NCI-H748 (cell line): ENCODE measurements around the gene IQGAP2.
"Not testable (repeated sequence)": the region's sequence is repeated elsewhere in the genome, so short reads cannot be mapped to it uniquely, and the experiment has no call there.

Experiments used
- DNase-seq: peaks from one replicate; lab custom pipeline; 2025; ENCODE audit not compliant: unreplicated experiment; lab: John Stamatoyannopoulos, UW

IQGAP2 gene

DNA sequence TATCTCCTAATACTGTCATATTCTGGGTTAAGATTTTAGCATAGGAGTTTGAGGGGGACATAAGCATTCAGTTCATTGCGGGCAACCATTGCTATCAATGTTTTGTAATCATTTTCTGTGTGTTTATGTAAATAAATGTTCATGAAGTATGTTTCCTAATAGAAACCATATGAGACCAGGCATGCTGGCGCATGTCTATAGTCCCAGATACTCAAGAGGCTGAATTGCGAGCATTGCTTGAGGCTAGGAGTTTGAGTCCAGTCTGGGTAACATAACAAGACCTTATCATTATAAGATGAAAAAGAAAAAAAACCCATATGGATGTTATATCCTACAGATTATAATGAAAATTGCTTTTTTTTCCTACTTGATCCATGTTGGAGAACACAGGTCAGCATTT, 129.0 kb downstream of the IQGAP2 start:
- no peak for DNase-seq

DNA sequence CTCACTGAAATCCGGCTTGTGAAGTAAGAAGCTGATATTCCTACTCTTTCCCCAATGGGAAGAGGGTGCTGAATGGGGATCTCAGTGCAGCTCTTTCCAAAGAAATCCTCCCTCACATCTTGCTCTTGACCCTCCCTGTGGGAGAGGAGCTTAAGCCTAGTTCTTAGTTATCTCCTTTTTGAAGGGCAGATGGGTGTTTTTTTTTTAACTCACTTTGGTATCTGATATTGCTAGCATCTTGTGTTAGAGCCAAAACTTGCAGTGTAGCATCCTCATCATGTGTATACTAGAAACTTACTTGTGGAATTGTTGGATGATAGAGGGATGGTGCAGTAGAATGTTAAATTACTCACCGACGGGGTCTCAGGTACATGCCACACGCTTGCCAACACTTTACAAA, 129.9 kb downstream of the IQGAP2 start:
- DNase-seq = no peak

DNA sequence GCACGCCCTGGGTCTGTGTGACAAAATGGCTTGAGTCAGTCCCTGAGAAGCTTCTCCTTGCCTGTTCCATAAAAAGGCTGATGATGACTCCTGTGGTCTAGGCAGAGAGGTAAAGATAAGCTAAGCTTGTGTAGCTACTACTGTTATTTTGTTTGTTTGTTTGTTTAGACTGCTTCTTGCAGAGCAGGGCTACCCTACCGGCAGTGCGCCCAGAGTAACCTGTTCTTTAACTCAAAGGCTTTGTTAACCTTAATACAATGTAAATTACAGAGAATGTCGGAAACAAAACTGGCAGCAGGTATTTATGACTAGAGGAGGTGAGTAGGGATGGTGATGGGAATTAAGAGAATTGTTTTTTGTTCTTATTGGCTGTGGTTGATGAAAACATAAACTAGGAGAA, 132.5 kb downstream of the IQGAP2 start:
- no peak for DNase-seq

DNA sequence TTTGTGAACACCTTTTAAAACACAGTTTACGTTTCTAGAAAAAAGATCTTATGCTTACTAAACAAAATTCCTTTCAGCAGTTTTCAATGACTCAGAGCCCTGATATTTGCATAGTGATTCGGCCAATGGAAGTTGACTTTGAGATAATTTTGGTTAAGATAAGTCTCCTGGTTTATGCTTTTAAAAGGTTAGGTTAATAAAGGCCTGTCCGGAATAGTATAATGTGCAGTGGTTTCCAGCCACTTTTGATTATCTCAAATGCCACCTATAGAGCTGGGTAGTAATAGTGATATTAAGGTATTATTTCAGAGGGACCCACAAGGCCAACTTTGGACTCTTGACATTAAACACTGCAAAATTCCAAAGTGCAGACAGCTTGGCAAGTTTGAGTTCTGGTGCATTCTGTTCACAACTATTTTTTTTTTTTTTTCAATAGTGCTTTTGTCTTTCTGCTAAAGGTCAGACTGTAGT, 134.0 kb downstream of the IQGAP2 start:
- DNase-seq = no peak

DNA sequence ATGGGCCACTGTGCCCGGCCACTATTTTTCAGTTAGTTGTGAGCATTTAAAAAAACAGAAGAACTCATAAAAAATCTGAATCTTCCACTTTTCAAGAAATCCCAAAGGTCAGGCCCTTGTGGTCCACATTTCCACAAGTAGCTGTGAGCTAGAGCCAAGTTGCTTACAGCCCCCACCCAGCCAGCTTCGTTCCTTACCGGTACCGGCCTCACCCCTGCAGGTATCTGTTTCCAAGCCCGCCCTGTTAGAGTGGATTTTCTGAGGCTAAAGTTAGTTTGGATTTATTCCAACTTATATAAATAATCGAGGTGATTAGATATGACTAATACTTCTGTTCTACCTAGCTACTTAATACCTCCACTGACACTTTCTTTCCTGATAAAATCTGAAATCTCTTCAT, 139.2 kb downstream of the IQGAP2 start:
- no peak for DNase-seq

DNA sequence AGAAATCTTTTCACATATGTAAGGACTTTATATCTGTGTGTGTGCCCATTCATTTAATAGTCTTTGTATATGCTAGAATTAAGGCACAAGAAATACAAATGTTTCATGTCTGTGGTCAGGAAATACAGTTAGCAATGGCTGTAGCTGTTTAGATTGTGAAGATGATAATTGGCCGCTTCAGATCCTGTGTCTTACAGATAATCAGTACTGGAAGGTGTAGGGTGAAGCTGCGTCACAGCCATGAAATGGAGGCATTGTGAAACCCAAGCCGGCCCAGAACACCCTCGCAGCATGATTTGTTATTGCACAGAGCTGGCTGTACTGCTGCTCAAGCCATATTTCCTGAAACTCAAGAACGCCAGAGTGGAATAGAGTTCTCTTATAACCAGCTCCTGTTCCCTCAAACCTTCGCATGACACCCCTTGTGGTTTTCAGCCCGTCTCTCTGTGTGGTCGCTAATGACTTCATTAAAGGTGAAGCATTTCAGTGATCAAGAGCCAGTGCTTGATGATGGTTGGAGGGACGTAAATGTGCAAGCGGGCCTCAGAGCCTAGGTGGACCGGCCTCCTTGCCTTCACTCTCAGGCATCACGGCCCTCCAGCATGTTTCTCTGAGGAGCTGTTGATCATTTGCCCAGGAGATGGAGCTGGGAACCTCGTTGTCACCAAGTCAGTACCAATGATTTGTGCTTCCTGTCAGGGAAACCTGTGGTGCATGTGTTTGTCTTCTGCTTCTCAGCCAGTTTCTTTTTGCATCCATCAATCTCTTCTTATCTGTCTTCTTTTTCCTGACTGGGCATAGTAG, 140.0 kb downstream of the IQGAP2 start:
- no peak for DNase-seq

DNA sequence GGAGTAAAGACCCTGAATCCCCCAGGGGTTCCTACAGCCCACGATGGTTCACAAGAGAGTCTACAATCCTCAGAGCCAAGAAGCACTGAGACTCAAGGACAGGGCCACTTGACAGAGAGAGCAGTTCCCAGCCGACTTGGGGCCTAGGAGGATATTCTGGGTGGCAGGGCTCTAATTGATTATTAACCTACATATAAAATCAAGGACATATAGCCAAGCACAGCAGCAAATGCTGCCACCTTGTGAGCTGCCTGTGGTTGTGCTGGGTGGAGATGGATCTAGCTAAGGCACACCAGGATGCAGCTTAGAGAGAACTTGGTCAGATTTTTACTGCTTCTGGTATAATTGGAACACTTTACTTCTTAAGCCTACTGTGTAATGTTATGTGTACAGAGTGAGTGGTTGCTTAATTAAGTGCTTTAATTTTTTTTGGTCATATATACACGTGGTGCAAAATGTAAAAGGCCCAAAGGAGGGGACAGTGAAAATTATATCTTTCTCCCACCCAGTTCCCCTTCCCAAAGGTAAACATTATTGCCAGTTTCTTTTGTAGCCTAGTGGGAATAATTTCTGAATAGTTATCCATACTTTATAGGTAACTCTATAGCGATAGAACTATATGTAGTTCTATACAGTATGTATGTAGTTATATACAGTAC, 141.3 kb downstream of the IQGAP2 start:
- DNase-seq = peak; percentile 55

DNA sequence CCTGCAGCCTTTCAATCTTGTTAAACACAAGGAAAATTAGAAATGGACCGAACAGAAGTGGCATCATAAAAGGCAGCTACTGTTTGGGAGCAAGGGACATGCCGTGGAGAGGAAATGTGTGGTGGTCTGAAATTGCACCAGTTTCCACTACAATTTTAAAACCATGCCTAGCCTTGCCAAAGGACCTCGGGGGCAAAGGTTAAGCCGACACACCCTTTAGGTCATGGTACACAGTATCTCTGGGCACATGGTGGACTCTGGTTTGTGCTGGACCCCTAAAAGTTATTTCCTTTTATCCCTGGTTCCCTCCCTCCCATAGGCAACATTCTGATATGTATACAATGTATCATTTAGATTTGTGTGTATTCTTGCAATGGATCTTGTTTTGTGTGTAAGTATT, 142.1 kb downstream of the IQGAP2 start:
- no peak for DNase-seq

DNA sequence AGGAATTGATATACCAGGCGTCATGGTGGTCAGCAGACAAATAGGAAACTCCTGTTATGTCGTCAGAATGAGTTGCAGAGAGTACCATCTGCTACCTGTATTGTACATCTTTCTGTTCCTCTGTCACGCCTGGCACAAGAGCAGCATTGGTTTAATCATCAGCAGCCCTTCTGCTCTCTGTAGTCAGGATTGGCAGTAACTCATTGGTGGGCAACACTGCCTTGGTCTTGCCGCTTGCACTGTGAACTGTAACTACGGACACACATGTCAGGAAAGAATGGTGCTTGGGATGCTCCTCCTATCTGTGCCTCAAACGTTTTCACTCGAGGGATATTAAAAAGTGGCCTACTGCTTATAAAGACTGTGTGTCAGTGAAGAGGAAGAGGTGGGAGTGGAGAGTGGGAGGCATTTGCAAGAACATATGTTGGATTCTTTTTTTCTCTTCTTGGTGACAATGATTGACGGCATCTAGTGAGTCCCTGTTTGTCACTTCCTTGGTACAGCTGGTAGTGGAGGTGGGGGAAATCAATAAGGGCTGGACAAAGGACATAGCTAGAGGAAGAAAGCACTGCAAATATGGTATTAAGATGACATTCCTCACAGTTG, 143.5 kb downstream of the IQGAP2 start:
- peak; percentile 11 for DNase-seq

DNA sequence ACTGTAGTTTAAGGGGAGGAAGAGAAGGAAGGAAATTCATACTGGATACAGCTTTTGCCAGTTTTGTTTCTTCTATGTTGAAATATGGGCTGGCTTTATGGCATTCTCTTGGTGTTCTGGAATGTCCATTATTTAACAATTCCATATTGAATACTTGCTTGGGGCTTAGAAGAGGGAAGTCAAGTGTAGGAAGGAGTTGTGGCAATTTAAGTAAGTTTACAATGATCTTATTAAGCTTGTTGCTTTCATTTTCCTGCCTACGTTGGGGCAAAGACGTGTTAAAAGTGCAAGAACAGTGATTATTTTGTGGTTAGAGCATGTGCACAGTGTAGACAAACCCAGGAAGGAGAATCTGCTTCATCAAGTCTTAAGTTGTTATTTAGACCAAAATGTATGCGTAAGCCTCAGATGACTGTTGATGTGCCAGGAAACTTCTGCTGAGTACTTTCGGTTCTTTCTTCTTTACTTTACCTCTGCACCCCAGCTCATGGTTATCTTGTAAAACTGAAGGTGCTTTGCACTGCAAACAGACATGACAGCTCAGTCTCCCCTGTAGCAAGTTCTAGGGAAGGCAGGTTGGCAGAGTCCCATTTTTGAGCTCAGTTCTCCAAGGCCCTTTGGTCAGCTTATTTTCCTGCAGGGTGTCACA, 144.3 kb downstream of the IQGAP2 start:
- no peak for DNase-seq

DNA sequence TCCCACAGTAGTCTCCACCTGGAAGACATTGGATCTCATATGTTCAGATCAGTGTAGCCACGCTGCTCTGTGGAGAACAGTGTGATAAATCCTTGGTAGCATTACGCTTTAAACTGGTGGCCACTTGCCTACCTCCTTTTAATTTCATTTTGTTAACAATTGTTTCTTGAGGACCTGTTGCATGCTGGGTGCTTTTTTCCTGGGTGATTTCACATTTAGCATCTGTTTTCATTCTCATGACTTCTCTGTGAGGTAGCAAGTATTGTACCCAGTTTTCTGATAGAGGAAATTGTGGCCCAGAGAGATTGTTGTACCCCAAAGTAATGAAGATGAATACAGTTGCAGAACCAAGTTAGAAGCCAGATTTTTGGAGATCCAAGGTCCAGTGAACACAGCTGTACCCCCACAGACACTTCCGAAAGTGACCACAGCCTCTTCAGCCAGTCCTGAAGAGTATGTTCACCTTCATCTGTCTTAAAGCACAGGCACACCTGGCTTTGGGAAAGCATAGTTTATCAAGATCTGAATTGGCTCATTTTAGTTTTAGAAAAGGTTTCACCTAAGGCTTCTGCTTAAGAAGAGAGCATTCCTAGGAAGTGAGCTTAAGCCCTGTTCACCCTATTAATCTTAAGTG, 144.9 kb downstream of the IQGAP2 start:
- no peak for DNase-seq

DNA sequence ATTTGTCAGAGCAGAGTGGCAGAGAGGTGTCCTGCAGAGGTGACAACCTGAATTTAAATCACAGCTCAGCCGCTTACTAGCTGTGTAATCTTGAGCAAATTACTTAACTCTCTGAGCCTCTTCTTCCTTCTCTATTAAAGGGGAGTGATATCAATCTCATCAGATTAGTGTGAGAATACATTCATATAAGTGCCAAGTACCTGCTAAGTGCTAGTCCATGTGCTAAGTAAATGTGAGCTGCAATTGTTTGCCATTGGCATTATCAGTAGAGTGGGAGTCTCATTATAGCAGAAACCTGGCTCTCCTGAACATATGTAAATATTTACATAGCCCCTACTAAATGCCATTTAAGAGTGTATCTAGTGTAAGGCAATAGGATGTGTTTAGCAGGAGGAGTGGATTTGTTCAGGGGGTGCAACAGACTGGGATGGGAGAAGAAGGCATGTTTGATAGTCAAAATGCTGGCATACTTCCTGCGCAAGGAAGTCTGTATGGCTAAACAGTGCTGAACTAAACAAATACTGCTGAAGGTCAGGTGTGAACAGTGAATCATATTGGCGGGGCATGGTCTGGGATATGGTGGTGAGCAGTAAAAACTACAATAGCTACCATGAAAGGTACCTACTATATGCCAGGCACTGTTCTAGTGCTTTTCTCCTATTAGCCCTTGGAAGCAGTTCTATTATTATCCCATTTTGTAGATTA, 145.6 kb downstream of the IQGAP2 start:
- DNase-seq = peak; percentile 97

DNA sequence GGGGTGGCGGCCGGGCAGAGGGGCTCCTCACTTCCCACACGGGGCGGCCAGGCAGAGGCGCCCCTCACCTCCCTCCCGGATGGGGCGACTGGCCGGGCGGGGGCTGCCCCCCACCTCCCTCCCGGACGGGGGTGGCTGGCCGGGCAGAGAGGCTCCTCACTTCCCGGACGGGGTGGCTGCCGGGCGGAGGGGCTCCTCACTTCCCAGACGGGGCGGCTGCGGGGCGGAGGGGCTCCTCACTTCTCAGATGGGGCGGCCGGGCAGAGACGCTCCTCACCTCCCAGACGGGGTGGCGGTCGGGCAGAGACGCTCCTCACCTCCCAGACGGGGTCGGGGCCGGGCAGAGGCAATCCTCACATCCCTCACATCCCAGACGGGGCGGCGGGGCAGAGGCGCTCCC, 147.8 kb downstream of the IQGAP2 start:
- DNase-seq = not testable (repeated sequence)

DNA sequence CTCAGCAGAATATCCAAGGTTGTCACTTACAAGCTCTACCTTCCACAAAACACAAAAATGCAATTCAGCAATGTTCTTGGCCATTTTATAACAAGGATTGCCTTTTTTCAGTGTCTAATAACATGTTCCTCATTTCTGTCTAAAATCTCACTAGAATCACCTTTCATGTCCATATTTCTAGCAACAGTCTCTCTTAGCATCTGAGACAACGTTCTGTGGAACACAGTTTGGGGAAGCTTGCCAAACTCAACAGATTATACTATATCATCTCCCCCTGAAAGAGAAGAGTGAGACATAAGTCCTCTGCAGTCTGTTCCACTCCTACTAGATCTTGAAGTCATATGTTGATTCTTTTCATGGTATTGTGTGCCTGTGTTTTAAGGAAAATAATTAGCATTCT, 149.5 kb downstream of the IQGAP2 start:
- no peak for DNase-seq

DNA sequence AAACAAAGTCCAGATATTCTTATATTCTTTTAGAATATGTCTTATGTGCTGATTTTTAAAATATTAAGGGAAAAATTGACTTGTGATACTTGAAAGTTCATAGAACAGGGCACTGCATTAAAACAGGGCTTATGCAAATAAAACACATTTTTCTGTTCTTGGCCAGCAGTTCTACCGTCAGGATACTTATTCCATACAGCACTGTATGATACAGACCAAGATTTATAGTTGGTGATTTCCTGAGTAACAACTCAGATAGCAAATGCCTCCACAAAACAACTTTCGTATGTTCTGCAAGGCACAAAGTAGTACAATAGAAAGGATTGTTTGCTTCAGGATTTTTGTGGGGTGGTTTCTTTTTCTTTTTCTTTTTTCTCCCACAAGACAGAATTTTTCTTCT, 150.2 kb downstream of the IQGAP2 start:
- no peak for DNase-seq

DNA sequence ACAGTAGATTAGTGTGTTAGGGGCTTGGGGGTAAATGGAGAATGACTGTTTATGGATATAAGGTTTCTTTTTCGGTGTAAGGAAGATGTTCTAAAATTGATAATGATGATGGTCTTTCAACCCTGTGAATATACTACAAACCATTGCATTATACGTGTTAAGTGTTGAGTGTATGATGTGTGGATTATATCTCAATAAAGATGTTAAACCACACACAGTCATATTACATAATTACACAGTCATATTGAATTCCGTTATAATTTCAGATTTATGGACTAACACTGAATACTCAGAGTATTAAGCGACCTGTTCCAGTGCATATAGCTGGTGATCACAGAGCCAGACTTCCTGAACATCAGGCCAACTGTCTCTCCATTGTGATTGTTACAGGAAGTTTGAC, 152.0 kb downstream of the IQGAP2 start:
- DNase-seq = no peak

DNA sequence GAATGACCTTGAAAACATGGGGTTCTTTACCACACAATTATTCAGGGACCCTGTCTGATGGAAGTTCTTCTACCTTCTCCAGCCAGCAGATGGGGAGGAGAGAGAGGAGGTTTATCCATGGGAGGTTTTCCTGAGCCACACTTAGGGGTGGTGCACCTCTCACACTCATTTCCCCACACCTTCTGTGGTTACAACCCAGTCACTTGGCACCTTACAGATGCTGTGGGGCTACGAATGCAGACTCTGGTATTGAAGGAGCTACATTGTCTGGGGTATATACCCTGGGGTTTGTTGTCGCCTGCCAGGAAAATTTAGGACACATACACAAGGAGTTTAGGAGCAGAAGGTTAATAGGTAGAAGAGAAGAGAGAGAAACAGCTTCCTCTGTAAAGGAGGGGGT, 152.6 kb downstream of the IQGAP2 start:
- DNase-seq = no peak

DNA sequence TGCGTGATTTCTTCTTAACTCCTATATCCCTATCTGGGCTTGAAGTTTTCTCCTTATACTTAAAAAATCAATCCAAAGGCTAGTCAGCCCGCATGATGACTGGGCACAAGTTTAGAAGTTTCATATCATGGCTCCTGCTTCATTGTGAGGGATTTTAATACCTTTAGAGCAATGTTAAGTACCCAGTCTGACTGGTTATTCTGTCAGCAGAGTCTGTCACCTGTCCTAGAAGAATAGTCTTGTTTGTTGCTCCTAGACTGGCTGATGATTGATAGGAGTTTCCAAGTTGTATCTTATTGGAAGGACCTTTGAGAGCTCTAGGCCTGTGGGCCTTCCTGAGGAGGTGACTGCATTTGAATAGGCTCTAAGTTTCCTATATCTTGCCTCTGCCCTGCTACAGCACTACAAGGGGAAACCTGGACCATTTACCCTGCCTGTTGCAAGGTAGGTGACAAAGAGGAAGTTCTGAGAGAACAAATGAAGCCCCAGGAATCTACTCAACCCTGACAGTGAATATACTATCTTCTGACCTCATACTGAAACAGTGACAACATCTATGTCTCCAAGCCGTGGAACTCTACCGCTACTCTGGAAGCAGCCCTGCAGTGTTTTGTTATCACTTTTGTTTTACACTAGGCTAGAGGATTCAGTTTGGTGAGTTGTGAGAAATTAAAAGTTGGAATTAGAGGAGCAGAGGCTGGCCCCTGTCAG, 153.6 kb downstream of the IQGAP2 start:
- DNase-seq = peak; percentile 9

DNA sequence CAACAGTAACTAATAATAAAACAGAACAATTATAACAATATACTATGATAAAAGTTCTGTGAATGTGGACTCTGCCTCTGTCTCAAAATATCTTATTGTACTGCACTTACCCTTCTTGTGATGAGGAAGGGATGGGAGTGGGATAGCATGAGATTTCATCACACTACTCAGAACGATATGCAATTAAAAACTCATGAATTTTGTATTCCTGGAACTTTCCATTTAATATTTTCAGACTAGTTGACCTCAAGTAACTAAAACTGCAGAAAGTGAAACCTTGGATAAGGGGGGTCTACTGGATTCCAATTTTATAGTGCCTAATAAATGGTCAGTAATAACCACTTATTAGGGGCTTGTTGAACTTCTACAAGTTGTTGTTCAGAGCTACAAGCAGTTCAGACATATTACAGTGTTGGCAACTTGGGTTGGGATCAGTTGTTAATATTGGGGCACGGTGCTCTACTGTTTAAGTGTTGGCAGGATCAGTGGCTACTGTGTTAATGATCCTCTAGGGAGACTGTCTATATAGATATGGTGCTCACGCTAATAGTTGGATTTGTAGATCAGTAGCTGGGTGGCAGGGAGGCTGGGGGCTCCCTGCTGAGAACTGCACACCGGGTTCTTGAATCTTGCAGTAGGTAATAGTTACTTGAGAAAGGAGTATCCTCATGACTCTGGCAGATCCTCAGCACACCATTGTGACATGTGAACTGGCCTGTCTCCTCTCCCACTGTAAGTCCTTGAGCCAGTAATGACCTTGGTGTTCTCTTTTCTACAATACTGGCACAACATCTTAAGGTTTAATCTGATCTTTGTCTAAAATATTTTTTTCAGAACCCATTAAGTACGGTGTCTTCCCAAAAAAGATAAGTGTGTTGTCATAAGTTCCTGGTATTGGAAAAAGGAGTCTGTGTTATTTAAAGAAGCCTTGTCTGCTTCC, 158.1 kb downstream of the IQGAP2 start:
- no peak for DNase-seq
